OCI-LY1 (cell line): ENCODE results near the gene C19orf33.
"Not testable (repeated sequence)": the region's sequence is repeated elsewhere in the genome, so short reads cannot be mapped to it uniquely, and the experiment has no call there.

ENCODE experiments used
- H2AFZ ChIP-seq: fragments of 200-600 bp; sonication (generic), shearing (Covaris generic); 2 replicates; pipeline ENCODE4 v1.6.0; 2014; ENCODE audit warnings: antibody characterized with exemption, mild to moderate bottlenecking, low read length
- H3F3A ChIP-seq: fragments of 200-600 bp; sonication (generic), shearing (Covaris generic); 2 replicates; pipeline ENCODE4 v1.6.0; 2014; ENCODE audit warnings: mild to moderate bottlenecking, antibody characterized with exemption, low read length, moderate library complexity; ENCODE audit not compliant: insufficient read depth
- H3K27ac ChIP-seq: fragments of 200-600 bp; sonication (generic); 2 replicates; pipeline ENCODE4 v1.5.1; 2014; ENCODE audit warnings: low read length, mixed run types, mild to moderate bottlenecking, low read depth; ENCODE audit not compliant: poor library complexity, severe bottlenecking
- H3K27me3 ChIP-seq: fragments of 200-600 bp; sonication (generic); 2 replicates; pipeline ENCODE4 v1.6.0; 2014; ENCODE audit warnings: antibody characterized with exemption, mild to moderate bottlenecking, low read length, moderate library complexity; ENCODE audit not compliant: insufficient read depth
- H3K36me3 ChIP-seq: fragments of 200-600 bp; sonication (generic); 2 replicates; pipeline ENCODE4 v1.6.1; 2014; ENCODE audit warnings: mild to moderate bottlenecking, antibody characterized with exemption, low read length, moderate library complexity, mixed read lengths; ENCODE audit not compliant: insufficient read depth
- H3K4me1 ChIP-seq: fragments of 200-600 bp; sonication (generic); 2 replicates; pipeline ENCODE4 v1.5.1; 2014; ENCODE audit warnings: mild to moderate bottlenecking, low read length, moderate library complexity; ENCODE audit not compliant: insufficient read depth, severe bottlenecking
- H3K4me2 ChIP-seq: fragments of 200-600 bp; sonication (generic), shearing (Covaris generic); 2 replicates; pipeline ENCODE4 v1.6.1; 2014; ENCODE audit warnings: low read length
- H3K4me3 ChIP-seq: fragments of 200-600 bp; sonication (generic); 2 replicates; pipeline ENCODE4 v1.5.1; 2014; ENCODE audit warnings: low read length, low read depth, mild to moderate bottlenecking, mixed read lengths; ENCODE audit not compliant: poor library complexity, severe bottlenecking
- H3K79me2 ChIP-seq: fragments of 200-600 bp; shearing (Covaris generic); 2 replicates; pipeline ENCODE4 v1.6.1; 2016; ENCODE audit warnings: mixed run types, low read length, mixed read lengths; ENCODE audit not compliant: insufficient read depth
- H3K9ac ChIP-seq: fragments of 200-600 bp; sonication (generic), shearing (Covaris generic); 2 replicates; pipeline ENCODE4 v1.6.1; 2014; ENCODE audit warnings: mild to moderate bottlenecking, low read length, mixed read lengths
- H3K9me2 ChIP-seq: fragments of 200-600 bp; sonication (generic), shearing (Covaris generic); 2 replicates; pipeline ENCODE4 v1.6.1; 2014; ENCODE audit warnings: low read depth, mild to moderate bottlenecking, low read length, mixed read lengths
- H3K9me3 ChIP-seq: fragments of 200-600 bp; shearing (Covaris generic); 2 replicates; pipeline ENCODE4 v1.6.1; 2014; ENCODE audit warnings: low read length, mixed read lengths
- H4K20me1 ChIP-seq: fragments of 200-600 bp; sonication (generic), shearing (Covaris generic); 2 replicates; pipeline ENCODE4 v1.6.0; 2016; ENCODE audit warnings: mild to moderate bottlenecking, low read length; ENCODE audit not compliant: insufficient read depth
- EZH2 ChIP-seq: fragments of 200-600 bp; sonication (generic), shearing (Covaris generic); IDR thresholded peaks from 2 replicates; pipeline ENCODE4 v1.8.0; 2017; ENCODE audit warnings: borderline replicate concordance, mixed run types, mild to moderate bottlenecking, antibody characterized with exemption, low read length, moderate library complexity, mixed read lengths
- TF ChIP-seq, protein P1 (sequence below): fragments of 200-600 bp; sonication (generic), shearing (Covaris generic); IDR thresholded peaks from 2 replicates; pipeline ENCODE4 v1.5.1; 2017; ENCODE audit warnings: mild to moderate bottlenecking, antibody characterized with exemption, low read length, moderate library complexity, mixed read lengths

Gene C19orf33

DNA sequence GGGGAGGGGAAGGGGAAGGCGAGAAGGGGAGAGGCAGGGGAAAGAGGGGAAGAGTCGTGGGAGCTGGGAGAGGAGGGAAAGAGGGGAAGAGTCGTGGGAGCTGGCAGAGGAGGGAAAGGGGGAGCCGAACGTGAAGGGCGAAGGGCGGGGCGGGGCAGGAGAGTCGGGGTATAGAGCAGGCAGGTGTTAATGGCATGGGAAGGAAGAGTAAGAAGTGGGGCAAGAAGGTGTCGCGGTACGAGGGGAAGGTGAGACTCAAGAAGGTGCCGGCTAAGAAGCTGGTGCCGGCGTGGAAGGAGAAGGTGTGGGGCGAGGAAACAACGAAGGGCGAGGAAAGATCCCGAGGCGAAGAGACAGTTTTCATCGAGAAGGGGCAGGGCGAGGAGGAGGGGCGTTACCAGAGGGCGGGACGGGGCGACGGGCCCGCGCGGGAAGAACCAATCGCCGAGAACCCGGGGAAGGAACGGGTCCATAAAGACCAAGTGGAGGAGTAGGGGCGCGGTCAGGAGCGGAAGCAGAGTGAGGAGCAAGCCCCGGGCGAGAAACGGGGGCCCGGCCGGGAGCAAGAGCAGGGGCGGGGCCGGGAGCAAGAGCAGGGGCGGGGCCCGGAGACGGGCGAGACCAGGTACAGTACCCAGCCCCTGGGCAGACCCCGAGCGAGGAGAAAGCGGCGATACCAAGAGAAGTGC, 32.0 kb downstream of the C19orf33 start:
- peak overlapping the region; percentile 68 for H3K4me3 ChIP-seq
- H3K36me3 ChIP-seq: no peaks in the 10 kb centered on the region
- H3K4me2 ChIP-seq: peak overlapping the region; percentile 74
- H4K20me1 ChIP-seq: no peaks in the 10 kb centered on the region
- H3K4me1 ChIP-seq: peaks cover 9% of the 10 kb centered on the region
- H3K9ac ChIP-seq: peak overlapping the region; percentile 66
- TF ChIP-seq, protein P1, sequence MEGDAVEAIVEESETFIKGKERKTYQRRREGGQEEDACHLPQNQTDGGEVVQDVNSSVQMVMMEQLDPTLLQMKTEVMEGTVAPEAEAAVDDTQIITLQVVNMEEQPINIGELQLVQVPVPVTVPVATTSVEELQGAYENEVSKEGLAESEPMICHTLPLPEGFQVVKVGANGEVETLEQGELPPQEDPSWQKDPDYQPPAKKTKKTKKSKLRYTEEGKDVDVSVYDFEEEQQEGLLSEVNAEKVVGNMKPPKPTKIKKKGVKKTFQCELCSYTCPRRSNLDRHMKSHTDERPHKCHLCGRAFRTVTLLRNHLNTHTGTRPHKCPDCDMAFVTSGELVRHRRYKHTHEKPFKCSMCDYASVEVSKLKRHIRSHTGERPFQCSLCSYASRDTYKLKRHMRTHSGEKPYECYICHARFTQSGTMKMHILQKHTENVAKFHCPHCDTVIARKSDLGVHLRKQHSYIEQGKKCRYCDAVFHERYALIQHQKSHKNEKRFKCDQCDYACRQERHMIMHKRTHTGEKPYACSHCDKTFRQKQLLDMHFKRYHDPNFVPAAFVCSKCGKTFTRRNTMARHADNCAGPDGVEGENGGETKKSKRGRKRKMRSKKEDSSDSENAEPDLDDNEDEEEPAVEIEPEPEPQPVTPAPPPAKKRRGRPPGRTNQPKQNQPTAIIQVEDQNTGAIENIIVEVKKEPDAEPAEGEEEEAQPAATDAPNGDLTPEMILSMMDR: no peak
- no peak for TF ChIP-seq EZH2
- H3K9me2 ChIP-seq: no peaks in the 10 kb centered on the region
- no peaks in the 10 kb centered on the region for H3K27me3 ChIP-seq
- 0 out of 2 replicates have a peak overlapping the region, but pooled peaks have one; percentile 18 for H2AFZ ChIP-seq
- H3K9me3 ChIP-seq: no peaks in the 10 kb centered on the region
- no peaks in the 10 kb centered on the region for H3K79me2 ChIP-seq
- peak overlapping the region; percentile 83 for H3K27ac ChIP-seq
- no peaks in the 10 kb centered on the region for H3F3A ChIP-seq

DNA sequence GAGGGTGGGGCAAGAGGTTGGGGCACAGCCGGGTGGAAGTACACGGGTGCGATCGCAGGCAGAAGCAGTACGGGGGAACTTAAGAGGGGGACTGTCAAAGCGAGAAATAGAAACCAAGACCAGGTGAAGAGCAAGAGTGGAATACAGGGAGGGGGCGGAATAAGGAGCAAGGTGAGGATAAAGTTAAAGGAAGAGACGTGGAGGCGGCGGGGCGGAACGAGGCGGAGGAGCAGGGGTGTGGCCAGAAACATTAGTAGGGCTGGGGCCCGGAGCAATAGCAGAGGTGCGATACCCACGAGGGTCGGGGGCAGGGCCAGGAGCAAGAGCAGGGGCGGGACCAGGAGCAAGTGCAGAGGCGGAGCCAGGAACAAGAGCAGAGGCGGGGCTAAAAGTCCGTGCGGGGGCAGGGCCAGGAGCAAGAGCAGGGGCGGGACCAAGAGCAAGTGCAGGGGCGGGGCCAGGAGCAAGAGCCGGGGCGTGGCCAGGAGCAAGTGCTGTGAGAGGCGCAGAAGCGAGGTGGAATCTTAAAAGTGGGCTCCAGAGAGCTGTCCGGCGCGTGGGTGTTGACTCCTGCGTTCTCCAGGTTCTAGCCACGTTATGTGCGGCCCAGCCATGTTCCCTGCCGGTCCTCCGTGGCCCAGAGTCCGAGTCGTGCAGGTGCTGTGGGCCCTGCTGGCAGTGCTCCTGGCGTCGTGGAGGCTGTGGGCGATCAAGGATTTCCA, 32.7 kb downstream of the C19orf33 start:
- Histone ChIP-seq H3K4me3 (peak overlapping the region; percentile 68), H3K36me3 (no peaks in the 10 kb centered on the region), H3K9me3 (no peaks in the 10 kb centered on the region), H3K4me2 (peak overlapping the region; percentile 74), H3K9ac (peak overlapping the region; percentile 66), H3F3A (no peaks in the 10 kb centered on the region), H2AFZ (0 out of 2 replicates have a peak overlapping the region, but pooled peaks have one; percentile 18), H3K9me2 (no peaks in the 10 kb centered on the region), H3K27ac (peak overlapping the region; percentile 83), H3K27me3 (no peaks in the 10 kb centered on the region), H4K20me1 (no peaks in the 10 kb centered on the region), H3K79me2 (no peaks in the 10 kb centered on the region), H3K4me1 (peaks cover 9% of the 10 kb centered on the region)
- TF ChIP-seq, protein P1: no peak
- TF ChIP-seq EZH2: no peak

DNA sequence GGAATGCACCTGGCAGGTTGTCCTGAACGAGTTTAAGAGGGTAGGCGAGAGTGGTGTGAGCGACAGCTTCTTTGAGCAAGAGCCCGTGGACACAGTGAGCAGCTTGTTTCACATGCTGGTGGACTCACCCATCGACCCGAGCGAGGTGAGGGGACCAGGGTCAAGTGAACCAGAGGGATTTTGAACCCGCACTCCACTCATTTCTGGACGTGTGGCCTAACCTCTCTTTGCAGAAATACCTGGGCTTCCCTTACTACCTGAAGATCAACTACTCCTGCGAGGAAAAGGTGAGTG, 33.3 kb downstream of the C19orf33 start:
- H3K4me1 ChIP-seq: peaks cover 9% of the 10 kb centered on the region
- peak overlapping the region; percentile 10 for H3K27ac ChIP-seq
- H3K36me3 ChIP-seq: no peaks in the 10 kb centered on the region
- no peaks in the 10 kb centered on the region for H3K9me2 ChIP-seq
- H3F3A ChIP-seq: no peaks in the 10 kb centered on the region
- H3K79me2 ChIP-seq: no peaks in the 10 kb centered on the region
- no peak overlapping the region for H2AFZ ChIP-seq
- H3K4me2 ChIP-seq: peak overlapping the region; percentile 74
- no peak for TF ChIP-seq EZH2
- TF ChIP-seq, protein P1: no peak
- no peaks in the 10 kb centered on the region for H3K9me3 ChIP-seq
- no peaks in the 10 kb centered on the region for H4K20me1 ChIP-seq
- H3K27me3 ChIP-seq: no peaks in the 10 kb centered on the region
- H3K4me3 ChIP-seq: peak overlapping the region; percentile 68
- H3K9ac ChIP-seq: peak overlapping the region; percentile 59

DNA sequence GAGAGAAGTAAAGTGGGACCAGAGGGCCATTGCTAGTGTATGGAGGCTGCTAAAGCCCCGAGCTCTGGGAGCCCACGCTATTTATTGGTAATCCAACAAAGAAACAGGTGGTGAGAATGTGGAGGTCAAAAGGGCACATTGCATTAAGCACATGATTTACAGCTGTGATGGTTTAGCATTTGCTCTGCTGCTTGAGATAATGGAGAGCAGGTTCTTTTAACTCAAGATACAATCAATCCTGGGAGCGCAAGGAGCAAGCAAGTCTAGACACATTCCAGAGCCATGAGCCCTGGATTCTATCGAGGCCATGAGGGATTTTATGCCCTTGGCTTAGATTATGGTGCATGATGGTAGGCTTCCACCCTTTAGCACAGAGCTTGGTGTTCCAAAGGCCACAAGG, 35.0 kb downstream of the C19orf33 start:
- not testable (repeated sequence) for H3K9me2 ChIP-seq, H3K36me3 ChIP-seq, H3K9ac ChIP-seq, H3K79me2 ChIP-seq, H3K9me3 ChIP-seq, H2AFZ ChIP-seq, H3K27me3 ChIP-seq, H3F3A ChIP-seq, H3K4me2 ChIP-seq, H3K4me1 ChIP-seq, H3K4me3 ChIP-seq, H4K20me1 ChIP-seq, H3K27ac ChIP-seq
